Measurements from ENCODE around the gene SLC36A1.

DNA sequence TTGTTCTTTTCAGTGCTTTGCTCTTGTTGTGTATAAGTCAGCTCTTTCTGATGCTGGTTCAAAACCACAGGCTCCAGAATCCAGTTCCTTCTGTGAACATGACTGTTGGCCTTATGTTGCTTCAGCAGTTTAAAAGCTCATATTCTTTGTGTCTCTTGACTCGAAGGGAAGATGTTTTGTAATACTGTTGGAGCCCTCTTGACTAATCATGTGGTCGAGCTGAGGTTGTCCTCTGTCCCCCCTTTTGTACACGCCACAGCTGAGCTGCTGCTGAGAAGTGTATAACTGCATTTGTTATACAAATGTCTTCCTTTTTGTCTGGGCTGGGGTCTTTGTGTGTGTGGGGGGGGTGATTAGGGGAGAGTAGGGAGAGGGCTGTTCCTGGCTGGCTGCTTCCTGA is 35.8 kb downstream of the SLC36A1 start:
- TF ChIP-seq, protein P1, sequence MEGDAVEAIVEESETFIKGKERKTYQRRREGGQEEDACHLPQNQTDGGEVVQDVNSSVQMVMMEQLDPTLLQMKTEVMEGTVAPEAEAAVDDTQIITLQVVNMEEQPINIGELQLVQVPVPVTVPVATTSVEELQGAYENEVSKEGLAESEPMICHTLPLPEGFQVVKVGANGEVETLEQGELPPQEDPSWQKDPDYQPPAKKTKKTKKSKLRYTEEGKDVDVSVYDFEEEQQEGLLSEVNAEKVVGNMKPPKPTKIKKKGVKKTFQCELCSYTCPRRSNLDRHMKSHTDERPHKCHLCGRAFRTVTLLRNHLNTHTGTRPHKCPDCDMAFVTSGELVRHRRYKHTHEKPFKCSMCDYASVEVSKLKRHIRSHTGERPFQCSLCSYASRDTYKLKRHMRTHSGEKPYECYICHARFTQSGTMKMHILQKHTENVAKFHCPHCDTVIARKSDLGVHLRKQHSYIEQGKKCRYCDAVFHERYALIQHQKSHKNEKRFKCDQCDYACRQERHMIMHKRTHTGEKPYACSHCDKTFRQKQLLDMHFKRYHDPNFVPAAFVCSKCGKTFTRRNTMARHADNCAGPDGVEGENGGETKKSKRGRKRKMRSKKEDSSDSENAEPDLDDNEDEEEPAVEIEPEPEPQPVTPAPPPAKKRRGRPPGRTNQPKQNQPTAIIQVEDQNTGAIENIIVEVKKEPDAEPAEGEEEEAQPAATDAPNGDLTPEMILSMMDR (IDR thresholded peaks at IDR 0.05) = no peak
- TF ChIP-seq POLR2AphosphoS5 (IDR thresholded peaks at IDR 0.05; ENCODE audit: low read depth, low read length) (no peak), SIN3A (IDR thresholded peaks at IDR 0.05; ENCODE audit: borderline replicate concordance, insufficient read depth, low read depth, low read length) (no peak), TCF7L2 (IDR thresholded peaks at IDR 0.05; ENCODE audit: low read depth, low read length) (no peak)
- TF ChIP-seq, protein P2, sequence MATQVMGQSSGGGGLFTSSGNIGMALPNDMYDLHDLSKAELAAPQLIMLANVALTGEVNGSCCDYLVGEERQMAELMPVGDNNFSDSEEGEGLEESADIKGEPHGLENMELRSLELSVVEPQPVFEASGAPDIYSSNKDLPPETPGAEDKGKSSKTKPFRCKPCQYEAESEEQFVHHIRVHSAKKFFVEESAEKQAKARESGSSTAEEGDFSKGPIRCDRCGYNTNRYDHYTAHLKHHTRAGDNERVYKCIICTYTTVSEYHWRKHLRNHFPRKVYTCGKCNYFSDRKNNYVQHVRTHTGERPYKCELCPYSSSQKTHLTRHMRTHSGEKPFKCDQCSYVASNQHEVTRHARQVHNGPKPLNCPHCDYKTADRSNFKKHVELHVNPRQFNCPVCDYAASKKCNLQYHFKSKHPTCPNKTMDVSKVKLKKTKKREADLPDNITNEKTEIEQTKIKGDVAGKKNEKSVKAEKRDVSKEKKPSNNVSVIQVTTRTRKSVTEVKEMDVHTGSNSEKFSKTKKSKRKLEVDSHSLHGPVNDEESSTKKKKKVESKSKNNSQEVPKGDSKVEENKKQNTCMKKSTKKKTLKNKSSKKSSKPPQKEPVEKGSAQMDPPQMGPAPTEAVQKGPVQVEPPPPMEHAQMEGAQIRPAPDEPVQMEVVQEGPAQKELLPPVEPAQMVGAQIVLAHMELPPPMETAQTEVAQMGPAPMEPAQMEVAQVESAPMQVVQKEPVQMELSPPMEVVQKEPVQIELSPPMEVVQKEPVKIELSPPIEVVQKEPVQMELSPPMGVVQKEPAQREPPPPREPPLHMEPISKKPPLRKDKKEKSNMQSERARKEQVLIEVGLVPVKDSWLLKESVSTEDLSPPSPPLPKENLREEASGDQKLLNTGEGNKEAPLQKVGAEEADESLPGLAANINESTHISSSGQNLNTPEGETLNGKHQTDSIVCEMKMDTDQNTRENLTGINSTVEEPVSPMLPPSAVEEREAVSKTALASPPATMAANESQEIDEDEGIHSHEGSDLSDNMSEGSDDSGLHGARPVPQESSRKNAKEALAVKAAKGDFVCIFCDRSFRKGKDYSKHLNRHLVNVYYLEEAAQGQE (IDR thresholded peaks at IDR 0.05; ENCODE audit: insufficient read depth in 1 of 2, low read depth in 2 of 2, low read length in 1 of 2) = no peak
